Sigmoid colon (tissue), 4 donors: Measurements from ENCODE around the gene CCDC116.

Experiments
- CTCF ChIP-seq, 4 experiments: fragments of 450-650 bp in 3 of 4; fragments of 200-600 bp in 1 of 4; IDR thresholded peaks; one replicate each; pipeline ENCODE4 v1.5.1; 2016 to 2019; ENCODE audit warnings: antibody characterized with exemption in 4 of 4, mild to moderate bottlenecking in 3 of 4, moderate library complexity in 2 of 4
- POLR2A ChIP-seq, 2 donors: fragments of 450-650 bp; IDR thresholded peaks; one replicate each; pipeline ENCODE4 v1.6.1; 2016; ENCODE audit warnings: antibody characterized with exemption in 2 of 2, mild to moderate bottlenecking in 2 of 2, moderate library complexity in 2 of 2
- POLR2AphosphoS5 ChIP-seq, 4 donors: sonication (generic); formaldehyde crosslinking; IDR thresholded peaks; one replicate each; pipeline ENCODE4 v1.6.1; 2017; ENCODE audit warnings: antibody characterized with exemption in 4 of 4

GRCh38 chr22:21682385-21683175 is 50.0 kb downstream of the CCDC116 start:
- TF ChIP-seq CTCF (IDR thresholded peaks at IDR 0.05) (no peak), POLR2A (IDR thresholded peaks at IDR 0.05) (no peak), POLR2AphosphoS5 (IDR thresholded peaks at IDR 0.05) (no peak)
